NCI-H1930 (cell line): ENCODE data around the gene ZNRF2.

Experiments used
- DNase-seq, 2 experiments: peaks; one replicate each; lab custom pipeline; 2025; lab: John Stamatoyannopoulos, UW

ZNRF2 gene

GRCh38 chr7:30284298-30285066 lies at the start of gene ZNRF2:
Gene ZNRF2, plus strand, starts transcription at chr7:30284597. Its CDS starts 761 bp downstream, at chr7:30285358.
- DNase-seq: peak; percentile 97 to 99

DNA sequence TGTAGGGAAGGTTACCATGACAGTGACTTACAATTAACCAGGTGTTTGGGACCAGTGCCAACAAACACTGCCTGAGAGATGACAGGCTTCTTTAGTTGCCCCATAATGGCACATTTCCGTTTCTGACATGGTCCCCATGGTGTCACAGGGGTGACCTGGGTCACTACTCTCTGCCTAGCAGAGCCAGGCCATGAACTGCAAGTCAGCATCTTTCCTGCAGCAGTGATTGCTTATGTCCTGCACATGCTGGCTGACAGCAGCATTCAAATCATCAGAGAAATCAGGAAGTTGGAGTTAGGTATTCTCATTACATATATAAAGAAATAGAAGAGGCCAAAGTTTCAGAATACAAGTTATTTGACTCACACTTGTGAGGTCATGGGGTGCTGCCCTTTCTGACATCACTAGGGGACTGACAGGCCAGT lies 47.1 kb upstream of the ZNRF2 start:
- DNase-seq: no peak

DNA sequence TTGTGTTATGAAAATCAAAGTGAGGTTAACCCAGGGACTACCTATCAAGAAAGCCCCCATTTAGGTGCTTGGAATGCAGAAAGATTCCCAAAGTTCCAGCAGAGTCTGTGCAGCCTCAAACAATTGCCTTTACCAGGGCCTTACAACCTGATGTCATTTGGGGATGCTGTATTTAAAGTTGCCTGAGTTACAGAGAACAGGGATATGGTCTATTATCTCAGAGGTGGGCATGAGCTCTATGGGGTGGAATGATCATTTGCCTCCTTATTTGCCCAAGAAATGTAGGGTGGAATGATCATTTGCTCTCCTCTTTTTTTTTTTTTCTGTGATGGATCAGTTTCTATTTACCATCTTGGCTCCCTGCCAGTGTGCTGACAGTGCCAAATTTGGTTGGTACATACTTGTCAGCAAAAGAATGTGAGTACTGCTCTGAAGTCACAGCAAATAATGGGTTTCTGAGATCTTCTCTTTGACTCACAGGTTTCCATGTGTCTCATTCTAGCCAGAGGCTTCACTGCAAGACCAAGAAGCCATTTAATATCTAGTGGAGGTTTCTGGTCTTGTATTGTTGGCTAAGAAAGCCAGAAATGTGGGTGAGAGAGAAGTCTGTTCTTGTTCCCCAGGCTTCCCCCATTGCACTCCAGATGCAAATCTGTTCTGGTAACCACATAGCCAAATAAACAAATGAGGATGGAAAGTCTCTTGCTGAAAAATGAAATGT lies 45.5 kb upstream of the ZNRF2 start:
- no peak for DNase-seq

- no peak for DNase-seq
Measured at GRCh38 chr7:30240106-30240800, 44.1 kb upstream of the ZNRF2 start.

- DNase-seq: no peak
Measured at GRCh38 chr7:30241767-30242166, 42.6 kb upstream of the ZNRF2 start.

DNA sequence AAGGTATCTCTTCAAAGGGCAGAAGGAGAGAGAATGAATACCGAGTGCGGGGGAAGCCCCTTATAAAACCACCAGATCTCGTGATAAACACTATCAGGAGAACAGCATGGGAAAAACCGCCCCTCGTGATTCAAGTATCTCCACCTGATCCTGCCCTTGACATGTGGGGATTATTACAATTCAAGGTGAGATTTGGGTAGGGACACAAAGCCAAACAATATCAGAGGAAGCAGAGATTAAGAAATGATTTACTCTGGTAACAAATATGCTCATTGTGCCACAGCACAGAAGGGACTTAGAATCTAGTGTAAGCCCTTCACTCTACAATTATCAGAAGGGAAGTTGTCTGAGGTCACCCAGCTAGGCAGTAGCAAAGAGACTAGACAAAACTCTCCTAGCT lies 40.1 kb upstream of the ZNRF2 start:
- DNase-seq: no peak

- no peak for DNase-seq
Measured at GRCh38 chr7:30245913-30246312, 38.5 kb upstream of the ZNRF2 start.

DNA sequence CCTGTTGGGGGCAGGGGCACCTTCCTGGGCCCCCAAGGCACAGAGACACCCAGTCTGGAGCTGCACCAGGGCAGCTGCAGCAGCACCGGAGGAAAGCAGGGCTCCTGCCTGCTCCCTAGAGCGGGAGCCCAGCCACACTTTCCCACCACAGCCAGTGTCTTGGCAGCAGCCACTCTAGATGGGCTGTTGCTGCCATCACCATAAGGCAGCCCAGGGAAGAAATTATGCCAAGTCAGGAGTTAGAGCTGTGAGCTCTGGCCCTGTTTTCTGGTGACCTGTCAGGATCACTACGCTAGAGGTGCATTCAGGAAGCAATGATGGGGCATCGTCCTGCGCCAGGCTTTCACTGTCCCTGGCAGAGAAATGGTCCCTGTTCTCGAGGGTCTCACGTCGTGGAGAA lies 38.0 kb upstream of the ZNRF2 start:
- DNase-seq: no peak

GRCh38 chr7:30247541-30248401 lies 36.6 kb upstream of the ZNRF2 start:
- DNase-seq: no peak

DNA sequence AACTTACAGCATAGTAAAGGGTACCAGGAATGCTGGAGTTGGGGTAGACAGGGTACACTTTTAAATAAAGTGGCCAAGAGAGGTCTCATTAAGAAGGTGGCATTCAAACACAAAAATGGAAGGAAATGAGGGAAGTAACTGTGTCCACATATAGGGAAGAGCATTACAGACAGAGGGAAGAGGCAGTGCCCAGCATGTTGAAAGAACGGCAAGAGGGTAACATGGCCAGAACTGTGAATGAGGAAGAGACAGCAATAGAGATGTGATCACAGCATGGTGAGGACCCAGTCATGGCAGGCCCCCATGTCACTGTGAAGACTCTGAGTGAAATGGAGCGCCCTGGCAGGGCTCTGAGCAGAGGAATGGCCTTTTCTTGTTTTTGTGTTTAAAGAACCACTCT lies 35.1 kb upstream of the ZNRF2 start:
- DNase-seq: no peak

DNA sequence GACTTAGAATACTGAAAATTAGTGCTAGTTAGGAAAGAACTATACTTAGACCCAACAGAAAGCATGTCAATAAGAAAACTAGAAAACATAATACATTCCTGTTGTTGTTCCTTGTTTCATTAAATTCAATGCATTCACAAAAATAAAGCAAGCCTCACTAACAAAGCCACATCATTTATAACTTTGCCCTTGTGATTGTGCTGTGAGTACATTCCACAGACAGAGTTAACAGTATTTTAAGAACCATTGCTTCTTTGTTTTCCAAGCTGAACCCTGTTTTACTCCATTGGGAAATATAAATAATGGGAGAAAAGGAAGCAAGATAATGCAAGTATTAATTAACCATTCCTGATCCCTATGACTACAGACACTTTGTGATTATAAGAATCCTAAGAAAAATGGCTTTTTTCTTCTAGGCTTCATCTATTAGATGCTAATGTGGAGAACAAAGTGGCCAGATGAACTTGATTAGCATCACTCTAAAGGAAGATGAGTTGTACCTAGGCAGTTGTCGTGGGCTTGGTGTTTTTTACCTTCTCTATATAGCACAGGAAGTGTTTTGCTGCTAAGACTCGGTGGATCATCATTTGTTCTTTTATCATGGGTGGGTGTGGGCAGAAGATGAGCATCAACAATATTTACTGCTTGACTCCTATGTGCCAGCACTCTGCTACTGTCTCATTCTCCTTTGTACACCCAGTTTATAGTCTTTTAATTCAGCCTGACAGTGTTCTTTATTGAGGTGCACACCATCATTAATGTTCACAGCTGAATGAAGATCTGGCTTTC lies 34.2 kb upstream of the ZNRF2 start:
- DNase-seq: no peak

- DNase-seq: no peak
Measured at GRCh38 chr7:30251708-30252329, 32.6 kb upstream of the ZNRF2 start.

DNA sequence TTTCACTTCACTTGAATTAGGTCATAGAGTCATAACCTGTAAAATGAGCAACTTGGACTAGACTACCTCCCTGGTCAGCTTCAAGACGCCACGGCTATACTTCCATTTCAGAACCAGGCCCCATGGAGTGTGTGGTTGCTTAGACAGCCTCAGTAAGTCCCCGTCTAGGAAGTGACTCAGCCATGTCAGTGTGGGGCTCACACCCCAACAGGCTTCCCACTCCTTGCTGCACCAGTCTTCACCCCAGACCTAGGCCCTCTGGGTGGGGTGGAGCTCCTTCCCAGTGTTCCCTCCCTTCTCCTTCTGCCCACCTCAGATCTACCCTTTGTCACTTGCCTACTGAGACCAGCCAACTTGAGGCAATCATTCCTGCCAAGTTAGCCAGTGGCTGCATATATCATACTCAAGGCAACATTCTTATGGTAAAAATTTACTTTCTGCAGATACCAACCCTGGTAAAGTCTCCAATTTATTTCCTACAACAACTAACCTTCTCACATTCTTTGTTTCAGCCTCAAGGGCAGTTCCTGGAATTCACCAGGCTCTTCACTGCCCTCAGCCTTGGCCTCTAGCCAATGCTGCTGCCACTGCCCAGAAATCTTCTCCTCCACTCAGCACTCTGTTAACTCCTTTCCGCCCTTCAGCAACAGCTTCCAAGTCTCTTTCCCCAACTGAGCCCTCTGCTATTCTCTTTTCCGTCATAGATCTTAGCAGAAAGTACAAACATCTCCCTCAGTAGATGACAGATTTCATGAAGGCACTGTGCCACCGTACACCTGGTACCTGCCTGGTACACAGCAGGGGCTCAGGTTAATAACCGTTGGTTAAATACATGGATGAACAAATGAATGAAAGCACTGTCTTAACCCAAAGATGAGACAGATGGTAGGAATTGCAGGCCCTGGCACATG lies 31.3 kb upstream of the ZNRF2 start:
- no peak for DNase-seq

DNA sequence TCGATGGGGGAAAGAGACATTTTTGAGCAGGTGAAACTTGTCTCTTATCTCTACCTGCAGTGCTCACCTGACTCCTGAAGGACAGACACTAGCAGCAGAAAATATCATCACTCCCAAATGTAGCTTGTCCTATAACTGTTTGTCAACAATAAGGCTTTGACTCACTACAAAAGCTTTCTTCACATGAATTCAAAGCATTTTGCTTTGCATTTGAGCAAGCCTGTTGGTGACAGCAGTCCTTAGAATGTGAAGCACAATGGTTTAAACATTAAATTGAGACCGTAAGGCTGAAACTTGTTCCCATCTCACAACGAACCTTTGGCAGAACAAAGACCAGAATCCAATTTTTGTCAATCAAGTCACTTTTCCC lies 30.6 kb upstream of the ZNRF2 start:
- no peak for DNase-seq

- DNase-seq: no peak
Measured at GRCh38 chr7:30254248-30254647, 30.1 kb upstream of the ZNRF2 start.

DNA sequence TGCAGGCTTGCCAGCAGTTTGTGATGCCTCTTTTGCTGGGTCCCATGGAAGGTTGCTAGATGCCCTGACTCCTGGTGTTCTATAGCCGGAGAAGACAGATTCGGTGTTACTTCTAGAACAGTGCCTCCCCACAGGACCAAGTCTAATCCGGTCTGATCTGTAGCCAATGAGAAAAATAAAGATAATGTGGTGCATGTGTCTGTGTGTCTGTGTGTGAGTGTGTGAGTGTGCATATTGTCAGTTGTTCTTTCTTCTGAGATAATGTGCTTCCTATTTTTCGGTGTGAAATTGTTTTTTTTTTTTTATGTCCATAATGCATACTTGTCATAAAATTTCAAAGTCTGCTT lies 29.7 kb upstream of the ZNRF2 start:
- DNase-seq: no peak

GRCh38 chr7:30255064-30255769 lies 29.2 kb upstream of the ZNRF2 start:
- DNase-seq: no peak

DNA sequence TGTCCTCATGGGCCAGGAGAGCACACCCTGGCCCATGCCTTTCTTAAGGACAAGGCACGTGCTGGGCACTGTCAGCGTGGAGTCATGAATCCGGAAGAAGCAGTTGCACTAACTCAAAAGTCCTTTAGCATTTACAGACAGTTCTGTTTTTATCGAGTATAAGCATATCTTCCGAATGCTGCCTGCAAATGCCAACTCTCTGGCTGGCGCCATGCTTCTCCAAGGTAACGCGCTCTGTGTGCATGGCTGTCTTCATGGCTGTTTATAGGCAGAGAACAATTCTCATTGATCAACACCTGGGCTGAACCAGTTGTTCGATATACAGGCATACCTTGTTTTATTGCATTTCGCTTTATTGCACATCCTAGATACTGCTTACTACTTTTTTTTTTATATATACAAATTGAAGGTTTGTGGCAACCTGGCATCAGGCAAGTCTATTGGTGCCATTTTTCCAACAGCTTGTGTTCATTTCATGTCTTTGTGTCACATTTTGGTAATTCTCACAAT lies 28.0 kb upstream of the ZNRF2 start:
- DNase-seq: no peak

- no peak for DNase-seq
Measured at GRCh38 chr7:30260246-30260768, 24.1 kb upstream of the ZNRF2 start.
